DMS53 (cell line): ENCODE data around the gene ANKRD33B.
A peak's percentile ranks its signal among the peaks of the same experiment; 100 is the strongest.
"Not testable (repeated sequence)": the region's sequence is repeated elsewhere in the genome, so short reads cannot be mapped to it uniquely, and the experiment has no call there.

ENCODE experiments used
- DNase-seq: peaks from one replicate; lab custom pipeline; 2025; lab: John Stamatoyannopoulos, UW

The ANKRD33B gene

DNA sequence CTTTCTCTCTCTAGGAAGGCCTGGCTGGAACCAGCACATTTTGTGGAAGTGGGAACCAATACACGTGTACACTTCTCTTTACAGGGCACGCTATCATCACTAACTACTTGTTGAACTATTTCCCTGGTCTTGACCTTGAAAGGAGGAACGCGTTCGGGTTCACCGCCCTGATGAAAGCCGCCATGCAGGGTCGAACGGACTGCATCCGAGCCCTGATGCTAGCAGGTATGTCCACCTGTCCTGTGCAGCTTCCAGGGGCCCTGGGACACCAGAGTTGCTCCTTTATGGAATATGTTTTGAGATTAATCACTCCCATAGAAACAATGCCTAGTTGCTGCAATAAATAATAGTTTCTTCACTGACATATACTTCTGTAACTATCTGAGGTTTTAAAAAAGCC, 74.1 kb downstream of the ANKRD33B start:
- no peak for DNase-seq

DNA sequence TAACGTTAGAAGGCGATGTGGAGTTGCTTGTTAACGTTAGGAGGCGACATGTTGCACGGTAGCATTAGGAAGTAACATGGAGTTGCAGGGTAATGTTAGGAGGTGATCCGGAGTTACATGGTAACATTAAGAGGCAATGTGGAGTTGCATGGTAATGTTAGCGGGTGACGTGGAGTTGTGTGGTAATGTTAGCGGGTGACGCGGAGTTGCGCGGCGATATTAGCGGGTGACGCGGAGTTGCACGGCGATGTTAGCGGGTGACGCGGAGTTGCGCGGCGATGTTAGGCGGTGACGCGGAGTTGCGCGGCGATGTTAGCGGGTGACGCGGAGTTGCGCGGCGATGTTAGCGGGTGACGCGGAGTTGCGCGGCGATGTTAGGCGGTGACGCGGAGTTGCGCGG, 74.9 kb downstream of the ANKRD33B start:
- not testable (repeated sequence) for DNase-seq

DNA sequence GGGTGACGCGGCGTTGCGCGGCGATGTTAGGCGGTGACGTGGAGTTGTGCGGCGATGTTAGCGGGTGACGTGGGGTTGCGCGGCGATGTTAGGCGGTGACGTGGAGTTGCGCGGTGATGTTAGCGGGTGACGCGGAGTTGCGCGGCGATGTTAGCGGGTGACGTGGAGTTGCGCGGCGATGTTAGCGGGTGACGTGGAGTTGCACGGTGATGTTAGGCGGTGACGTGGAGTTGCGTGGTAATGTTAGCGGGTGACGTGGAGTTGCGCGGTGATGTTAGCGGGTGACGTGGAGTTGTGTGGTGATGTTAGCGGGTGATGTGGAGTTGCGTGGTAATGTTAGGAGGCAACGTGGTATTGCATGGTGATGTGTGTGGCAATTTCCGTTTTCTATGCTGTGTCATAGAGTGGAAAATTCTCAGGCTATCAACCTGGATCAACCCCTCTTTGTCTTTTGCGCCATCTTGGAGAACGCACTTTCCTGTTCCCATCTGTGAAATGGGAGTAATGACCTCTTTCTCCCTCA, 76.0 kb downstream of the ANKRD33B start:
- DNase-seq: no peak

DNA sequence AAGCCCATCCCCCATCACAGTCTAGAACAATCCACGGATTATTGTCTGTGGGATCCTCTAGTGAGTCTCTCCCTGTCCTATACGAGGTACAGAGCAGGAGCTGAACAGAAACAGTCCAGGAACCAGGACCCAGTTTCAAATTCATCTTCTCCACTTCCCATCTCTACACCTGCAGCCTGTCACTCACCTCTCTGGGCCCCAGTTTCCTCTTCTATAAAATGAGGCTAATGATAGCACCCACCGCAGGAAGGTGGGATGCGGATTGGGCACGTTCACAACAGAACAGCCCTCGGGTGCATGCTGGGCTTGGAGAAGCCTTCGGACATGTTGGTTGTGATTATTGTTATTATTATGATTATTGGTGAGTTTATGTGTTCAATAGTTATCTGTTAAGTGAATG, 78.5 kb downstream of the ANKRD33B start:
- DNase-seq: no peak

DNA sequence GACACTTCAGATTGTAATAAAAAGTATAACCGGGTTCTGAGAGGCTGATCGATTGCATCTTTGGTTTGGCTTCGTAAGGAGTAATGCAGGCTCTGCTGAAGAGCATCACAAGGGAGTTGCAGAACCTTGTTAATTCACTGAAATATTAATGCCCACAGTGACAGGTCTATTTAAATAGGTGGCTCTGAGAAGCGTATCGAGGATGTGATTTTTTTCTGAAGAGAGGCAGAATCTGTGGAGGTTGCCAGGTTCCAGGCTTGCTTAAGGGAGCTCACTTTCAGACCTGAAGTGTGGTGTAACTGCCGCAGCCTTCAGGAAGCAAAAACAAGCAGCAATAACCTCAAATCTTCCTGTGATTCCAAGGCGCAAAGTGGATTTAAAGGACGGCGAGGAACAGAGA, 80.3 kb downstream of the ANKRD33B start:
- DNase-seq: no peak

DNA sequence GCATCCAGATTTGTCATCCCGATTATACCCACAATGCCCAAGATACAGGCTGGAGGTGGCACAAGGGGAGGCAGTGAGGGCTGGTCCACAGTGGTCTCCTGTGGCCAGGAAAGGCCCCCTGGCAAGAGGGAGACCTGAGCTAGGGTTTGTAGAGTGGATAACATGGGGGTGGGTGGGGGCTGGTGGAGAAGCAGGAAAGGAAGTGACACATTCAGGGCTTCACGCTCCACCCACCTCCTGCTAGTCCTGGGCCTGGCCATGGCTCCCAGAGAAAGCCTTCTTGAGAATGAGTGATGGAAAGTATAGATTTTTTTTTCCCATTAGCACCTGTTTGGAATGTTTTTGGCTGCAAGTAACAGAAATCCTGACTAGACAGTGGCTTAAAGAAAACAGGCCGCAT, 81.3 kb downstream of the ANKRD33B start:
- no peak for DNase-seq

DNA sequence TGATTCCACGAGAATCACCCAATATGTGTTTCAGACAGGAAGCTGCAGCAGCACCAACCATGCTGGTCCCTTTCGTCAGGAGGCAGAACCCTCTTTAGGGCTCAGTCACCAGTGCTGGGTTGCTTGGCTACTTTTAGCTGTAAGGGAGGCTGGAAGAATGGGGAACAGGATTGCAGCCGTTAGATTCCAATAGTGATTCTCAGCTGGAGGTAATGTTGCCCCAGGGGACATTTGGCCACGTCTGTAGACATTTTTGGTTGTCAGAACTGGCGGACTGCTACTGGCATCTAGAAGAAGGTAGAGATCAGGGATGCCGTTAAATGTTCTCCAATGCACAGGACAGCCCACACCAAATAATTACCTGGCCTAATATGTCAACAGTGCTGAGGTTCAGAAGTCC, 81.8 kb downstream of the ANKRD33B start:
- DNase-seq: no peak

DNA sequence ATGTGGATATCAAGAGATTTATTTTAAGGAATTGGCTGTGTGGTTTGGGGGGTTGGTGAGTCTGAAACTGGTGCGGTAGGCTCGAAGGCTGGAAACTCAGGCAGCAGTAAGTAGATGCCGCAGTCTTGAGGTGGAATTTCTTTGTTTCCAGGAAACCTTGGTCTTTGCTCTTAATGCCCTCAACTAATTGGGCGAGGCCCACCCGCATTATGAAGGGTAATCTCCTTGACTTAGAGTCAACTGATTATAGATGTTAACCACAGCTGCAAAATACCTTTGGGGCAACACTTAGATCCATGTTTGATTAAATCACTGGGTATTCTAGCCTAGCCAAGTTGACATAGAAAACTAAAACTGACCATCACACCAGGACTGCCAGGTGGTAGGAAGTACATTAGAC, 83.8 kb downstream of the ANKRD33B start:
- DNase-seq: no peak

DNA sequence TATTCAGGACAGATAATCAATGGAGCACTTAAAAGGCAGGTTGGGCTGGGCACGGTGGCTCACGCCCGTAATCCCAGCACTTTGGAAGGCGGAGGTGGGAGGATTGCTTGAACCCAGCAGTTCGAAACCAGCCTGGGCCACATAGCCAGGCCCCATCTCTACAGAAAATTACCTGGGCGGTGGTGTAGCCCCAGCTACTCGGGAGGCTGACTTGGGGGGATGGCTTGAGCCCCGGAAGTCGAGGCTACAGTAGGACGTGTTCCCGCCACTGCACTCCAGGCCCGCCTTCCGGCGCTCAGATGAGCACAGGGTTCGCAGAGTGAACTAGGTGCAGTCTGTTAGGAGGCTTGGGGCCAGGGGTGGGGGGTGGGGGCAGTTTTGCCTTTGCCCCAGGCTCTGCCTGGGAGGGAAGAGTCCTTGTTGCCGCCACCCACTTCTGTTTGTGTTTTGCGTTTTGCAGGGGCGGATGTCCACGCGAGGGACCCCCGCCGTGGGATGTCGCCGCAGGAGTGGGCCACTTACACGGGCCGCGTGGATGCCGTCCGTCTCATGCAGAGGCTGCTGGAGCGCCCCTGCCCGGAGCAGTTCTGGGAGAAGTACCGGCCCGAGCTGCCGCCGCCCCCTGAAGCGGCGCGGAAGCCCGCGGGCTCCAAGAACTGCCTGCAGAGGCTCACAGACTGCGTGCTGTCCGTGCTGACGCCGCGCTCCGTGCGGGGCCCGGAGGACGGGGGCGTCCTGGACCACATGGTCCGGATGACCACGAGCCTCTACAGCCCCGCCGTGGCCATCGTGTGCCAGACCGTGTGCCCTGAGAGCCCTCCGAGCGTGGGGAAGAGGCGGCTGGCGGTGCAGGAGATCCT, 85.2 kb downstream of the ANKRD33B start:
- DNase-seq: no peak

DNA sequence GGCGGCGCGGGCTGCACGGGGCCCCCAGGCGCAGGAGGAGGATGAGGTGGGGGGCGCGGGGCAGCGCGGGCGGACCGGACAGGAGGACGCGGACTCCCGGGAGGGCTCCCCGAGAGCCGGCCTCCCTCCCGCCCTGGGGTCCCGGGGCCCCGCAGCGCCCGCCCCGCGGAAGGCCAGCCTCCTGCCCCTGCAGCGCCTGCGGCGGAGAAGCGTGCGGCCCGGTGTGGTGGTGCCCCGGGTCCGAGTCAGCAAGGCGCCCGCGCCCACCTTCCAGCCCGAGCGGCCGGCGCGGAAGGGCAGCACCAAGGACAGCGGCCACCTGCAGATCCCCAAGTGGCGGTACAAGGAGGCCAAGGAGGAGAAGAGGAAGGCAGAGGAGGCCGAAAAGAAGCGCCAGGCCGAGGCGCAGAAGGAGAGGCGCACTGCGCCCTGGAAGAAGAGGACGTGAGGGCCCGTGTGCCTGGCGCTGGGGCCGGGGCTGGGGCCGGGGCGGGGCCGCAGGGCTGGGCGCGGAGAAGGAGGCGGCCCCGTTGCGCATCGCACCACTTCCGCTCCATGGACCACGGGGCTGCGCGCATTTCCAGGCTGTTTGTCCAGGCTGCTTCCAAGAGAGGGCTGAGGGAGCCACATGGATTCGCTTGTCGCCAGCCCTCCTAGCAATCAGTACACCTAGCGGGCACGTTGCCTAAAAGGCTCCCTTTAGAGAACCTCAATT, 86.0 kb downstream of the ANKRD33B start:
- peak; percentile 64 for DNase-seq

DNA sequence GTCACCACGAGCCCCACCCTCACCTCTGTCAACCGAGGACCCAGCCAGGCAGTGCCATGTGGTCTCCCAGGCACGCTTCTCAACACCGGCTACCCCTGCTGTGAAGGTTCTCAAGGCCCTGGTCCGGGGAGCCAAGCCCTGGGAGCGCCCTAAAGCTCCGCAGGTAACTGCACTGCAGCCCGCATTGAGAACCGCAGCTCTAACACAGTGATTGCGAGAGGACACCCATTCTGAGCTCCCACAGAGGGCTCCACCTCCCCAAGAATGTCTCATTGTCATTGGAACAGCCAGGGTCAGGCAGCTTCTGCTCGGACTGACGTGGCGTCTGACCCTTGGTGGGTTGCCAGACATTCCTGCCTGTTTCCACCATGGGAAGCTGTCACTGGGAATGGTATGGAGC, 88.3 kb downstream of the ANKRD33B start:
- DNase-seq: no peak

DNA sequence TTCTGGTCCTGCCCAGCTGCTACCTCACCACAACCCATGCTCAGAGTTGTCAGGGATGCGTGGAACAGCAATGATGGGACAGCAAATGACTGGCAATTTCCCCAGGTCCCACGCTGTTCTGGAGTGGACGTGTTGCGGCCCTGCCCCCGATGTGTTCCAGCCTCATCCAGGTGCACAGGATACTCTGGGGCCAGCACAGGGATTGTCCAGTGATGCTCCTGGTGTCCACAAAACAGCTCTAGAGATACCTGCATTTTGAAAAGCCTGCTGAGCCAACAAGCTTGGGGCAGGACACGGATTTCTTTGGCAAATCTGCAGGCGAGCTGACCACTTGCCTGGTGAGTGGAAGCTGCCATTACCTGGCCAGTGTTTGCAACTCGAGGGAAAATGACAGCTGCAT, 88.7 kb downstream of the ANKRD33B start:
- DNase-seq: no peak

DNA sequence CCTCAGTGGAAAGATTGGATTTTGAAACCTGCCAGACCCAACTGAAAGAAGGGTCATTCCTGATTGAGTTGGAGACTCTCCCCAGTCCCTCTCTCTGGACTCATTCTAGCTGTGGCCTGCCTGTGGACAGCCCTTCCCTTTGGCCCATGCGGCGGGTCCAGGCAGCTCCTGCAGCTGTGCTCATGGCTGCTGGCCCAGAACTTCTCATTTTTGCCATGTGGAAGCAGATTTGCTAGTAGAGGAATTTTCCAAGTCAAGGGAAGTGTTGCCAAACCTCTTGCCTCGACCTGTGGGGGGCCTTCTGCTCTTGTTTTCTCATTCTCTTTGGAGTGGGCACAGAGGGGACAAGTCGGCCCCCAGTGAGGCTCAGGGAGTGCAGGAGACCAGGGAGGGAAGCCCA, 89.2 kb downstream of the ANKRD33B start:
- DNase-seq: no peak

DNA sequence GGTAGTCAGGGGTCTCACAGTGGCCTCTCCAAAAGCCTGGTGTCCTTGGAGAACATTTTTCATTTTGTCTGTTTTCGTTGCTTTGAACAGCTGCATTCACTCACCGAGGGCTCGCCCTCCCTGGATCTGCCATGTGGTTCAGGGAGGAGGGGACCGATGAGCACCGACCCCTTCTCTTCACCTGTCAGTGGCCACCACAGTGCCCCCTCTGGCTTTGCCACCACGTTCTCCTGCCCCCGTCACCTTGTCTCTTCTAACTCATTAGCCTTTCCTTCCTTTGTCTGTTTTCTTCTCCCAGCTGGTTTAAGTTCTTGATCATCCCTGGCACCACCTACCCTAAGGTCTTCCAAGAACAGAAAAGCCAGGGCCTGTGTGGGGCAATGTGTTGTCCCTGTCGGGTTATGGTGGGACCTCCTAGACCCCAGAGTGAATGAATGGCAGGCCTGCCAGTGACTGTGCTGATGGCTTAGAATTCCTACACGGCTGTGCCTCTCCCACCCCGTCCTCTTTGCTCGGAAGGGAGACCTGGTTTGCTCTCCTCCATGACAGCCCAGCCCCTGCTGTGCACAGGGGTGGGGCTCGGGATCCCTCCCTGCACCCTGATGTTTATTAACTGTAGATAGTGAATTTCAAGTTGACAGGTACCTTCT, 90.0 kb downstream of the ANKRD33B start:
- DNase-seq: no peak

DNA sequence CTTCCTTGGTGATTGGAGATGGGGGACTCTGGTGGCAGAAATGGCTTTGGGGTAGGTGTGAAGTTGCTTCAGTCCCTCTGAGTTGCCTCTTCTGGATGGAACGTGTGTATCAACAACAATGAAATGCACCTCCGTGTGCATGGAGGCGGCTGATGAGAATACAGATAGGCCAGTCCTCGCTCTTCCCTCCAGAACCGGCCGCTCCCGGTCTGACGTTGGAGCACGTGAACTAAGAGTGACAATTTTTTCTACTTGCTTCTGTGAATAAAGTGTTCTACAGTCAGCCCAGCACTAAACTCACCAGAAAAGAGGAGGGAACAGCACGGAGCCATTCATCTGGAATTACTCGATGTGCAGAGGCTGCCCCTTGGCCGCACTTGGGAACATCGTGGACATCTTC, 90.7 kb downstream of the ANKRD33B start:
- no peak for DNase-seq

DNA sequence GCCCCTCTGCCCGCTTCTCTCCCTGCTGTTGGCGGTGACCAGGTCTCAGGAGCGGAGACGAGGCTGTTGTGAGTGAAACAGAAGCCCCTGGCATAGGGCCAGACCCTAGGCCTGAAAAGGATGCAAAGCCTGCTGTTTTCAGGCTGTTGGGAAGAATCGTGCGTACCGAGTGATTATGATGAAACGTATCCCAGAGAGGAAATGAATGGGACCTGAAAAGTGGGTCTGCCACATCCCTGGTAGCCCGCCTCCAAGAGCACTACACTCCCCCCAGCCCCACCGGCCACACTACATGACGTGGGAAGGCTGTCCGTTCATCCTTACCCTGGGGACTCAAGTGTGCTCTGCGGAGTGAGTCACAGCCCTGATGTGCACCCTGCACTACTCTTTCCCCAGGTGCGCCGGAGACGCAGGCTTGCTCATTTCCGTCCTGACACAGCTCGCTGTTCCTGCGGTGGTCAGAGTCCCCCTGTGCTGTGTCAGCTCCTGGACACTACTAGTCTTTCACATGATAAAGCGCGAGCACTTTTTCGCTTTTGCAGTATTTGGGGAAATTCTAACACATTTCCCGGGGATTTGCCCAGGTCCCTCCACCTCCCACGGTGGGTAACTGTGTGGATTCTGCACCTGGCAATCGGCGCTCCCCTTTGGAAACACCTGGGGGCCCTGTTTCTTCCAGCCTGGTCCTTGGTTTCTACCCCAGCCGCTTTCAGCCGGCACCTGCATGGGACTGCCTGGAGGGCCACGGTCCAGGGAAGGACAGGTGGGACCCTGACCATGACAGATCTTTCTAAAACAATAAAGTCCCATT, 91.5 kb downstream of the ANKRD33B start:
- peak; percentile 96 for DNase-seq

DNA sequence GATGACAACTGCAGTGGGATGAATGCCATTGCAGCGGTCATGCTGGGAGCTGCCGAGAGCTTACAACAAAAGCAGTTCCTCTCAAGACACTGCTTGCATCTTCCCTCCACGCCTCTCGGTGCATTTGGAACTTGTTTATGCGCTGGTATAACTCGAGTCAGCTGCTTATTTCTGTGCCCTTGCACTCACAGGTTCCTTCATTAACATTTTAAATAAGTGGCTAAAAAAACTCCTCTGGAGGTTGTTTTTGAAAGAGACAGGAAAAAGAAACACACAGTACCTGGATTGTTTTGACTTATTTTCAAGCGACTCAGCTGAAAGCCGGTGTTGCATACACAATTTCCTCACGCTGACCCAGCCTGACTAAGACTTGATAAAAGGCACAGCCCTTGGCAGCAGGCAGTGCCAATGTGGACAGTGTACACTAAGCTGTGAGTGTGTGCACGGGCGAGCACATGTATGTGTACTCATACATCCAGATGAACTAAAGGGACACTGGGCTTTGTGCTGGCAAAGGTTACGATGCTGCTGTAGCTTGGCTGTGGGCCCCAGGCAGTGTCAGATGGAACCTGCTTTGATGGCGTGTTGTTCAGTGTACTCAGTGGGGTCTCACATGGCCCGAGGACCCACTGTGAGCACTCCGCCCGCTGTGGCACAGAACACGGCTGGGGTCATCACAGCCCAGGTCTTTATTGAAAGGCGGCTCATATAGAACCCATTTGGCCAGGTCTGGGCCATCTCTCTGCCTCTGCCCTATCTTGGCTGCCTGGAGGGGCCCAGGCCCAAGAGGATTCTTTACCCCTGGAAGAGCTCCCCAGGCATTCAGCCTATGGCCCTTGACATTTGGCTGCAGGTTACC, 92.3 kb downstream of the ANKRD33B start:
- peak; percentile 38 for DNase-seq

DNA sequence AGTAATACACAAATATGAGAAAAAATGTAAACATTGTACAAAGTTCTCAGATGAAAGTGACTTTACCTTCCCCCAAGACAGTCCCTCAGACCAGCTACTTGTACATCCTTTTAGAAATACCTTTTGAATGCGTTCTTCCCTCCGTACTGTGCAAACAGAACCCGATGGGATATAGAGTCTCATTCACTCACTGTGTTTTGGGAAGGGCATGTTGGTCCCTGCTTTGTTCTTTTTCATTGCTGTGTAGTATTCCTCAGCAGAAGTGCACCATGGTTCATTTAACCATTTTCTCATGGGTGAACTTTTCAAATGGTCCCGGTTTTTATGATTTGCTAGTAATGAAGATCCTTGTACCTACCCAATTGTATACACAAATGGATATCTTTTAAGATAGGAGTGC, 94.4 kb downstream of the ANKRD33B start:
- no peak for DNase-seq

DNA sequence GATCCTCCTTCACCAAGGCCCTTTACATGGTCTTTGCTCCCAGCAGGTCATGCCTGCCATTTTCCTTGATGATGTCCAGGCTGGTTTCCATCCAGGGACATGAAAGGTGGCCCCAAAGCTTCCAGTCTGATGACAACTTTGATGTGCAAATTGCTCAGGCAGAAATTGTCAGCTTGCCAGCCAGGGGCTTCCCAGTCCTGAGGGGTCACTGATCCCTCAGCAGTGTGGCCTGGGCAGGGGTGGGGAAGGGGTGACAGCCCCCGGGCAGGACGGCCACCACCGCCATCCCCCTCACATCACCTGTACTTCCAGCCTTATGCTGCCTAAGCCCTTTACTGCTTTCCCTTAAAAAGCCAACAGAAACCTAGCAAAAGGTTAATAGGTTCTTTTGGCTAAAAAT, 96.3 kb downstream of the ANKRD33B start:
- no peak for DNase-seq

DNA sequence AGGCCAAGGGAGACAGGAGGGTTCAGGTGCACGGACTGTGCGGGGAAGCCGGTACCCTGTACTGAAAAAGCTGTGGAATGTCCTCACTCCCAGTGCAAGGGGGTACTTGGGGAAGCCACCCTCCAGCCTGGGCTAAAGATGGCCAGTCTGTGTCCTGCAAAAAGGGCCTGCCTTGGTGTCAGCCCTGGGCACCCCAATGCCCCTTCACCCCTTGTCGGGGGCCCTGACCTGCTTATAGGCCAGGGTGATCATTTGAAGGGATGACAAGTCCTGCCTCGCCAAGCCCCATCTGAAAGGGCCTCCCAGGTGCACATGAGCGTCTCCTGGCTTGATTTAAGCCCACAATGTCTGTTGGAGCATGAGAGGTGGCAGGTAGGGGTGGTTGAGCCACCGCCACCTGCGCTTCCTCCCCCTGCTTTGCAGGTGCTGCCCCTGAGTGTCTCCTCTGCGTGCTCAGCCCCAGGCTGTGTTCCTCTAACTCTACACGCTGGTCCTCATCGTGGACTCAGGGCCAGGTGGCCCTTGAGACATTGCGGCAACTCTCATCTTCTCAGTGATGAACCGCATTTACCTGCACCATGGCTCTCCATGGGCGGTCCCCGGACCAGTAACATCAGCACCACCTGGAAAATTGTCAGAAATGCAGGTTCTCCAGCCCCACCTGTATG, 97.0 kb downstream of the ANKRD33B start:
- no peak for DNase-seq
